ENCODE results near the gene ELAVL3.
A peak's percentile ranks its signal among the peaks of the same experiment; 100 is the strongest.
"Not testable (repeated sequence)": the region's sequence is repeated elsewhere in the genome, so short reads cannot be mapped to it uniquely, and the experiment has no call there.

The ELAVL3 gene

GRCh38 chr19:11435057-11435832 is 45.6 kb downstream of the ELAVL3 start, which contains the start of the genes ODAD3 and PRKCSH:
ODAD3 (minus strand) TSS chr19:11435121; CDS start chr19:11435016, 105 bp downstream.
PRKCSH (plus strand) TSS chr19:11435635; CDS start chr19:11436118, 483 bp downstream.
- DNase-seq: peak; percentile 100

GRCh38 chr19:11434703-11435056 is 46.2 kb downstream of the ELAVL3 start:
- no peak for DNase-seq

GRCh38 chr19:11433526-11433925 is 47.3 kb downstream of the ELAVL3 start:
- DNase-seq: not testable (repeated sequence)

- no peak for DNase-seq
Measured at GRCh38 chr19:11426656-11427055, 54.2 kb downstream of the ELAVL3 start.

- DNase-seq: no peak
Measured at GRCh38 chr19:11425719-11426457, 55.0 kb downstream of the ELAVL3 start.

- DNase-seq: no peak
Measured at GRCh38 chr19:11423791-11424181, 57.1 kb downstream of the ELAVL3 start.

GRCh38 chr19:11423164-11423790 is 57.6 kb downstream of the ELAVL3 start:
- DNase-seq: no peak

- peak; percentile 58 for DNase-seq
Measured at GRCh38 chr19:11422163-11423065, 58.4 kb downstream of the ELAVL3 start.

GRCh38 chr19:11421371-11422098 is 59.3 kb downstream of the ELAVL3 start:
- no peak for DNase-seq

GRCh38 chr19:11420429-11421370 is 60.1 kb downstream of the ELAVL3 start:
- DNase-seq: no peak

GRCh38 chr19:11418549-11419506 is 62.0 kb downstream of the ELAVL3 start, which contains the start of gene RGL3:
RGL3 (minus strand) TSS chr19:11419314; CDS start chr19:11419278, 36 bp downstream.
- no peak for DNase-seq

- no peak for DNase-seq
Measured at GRCh38 chr19:11418094-11418548, 62.7 kb downstream of the ELAVL3 start.

GRCh38 chr19:11416346-11417052 is 64.3 kb downstream of the ELAVL3 start:
- no peak for DNase-seq

GRCh38 chr19:11414544-11414943 is 66.3 kb downstream of the ELAVL3 start:
- DNase-seq: no peak

GRCh38 chr19:11410682-11411081 is 70.2 kb downstream of the ELAVL3 start:
- peak; percentile 22 for DNase-seq

- DNase-seq: no peak
Measured at GRCh38 chr19:11408591-11408990, 72.3 kb downstream of the ELAVL3 start.

GRCh38 chr19:11406703-11407236 is 74.1 kb downstream of the ELAVL3 start:
- DNase-seq: not testable (repeated sequence)
